Amygdala (tissue), 56 donors: ENCODE measurements around the gene UMODL1.
"Not testable (repeated sequence)": the region's sequence is repeated elsewhere in the genome, so short reads cannot be mapped to it uniquely, and the experiment has no call there.

ENCODE experiments used
- DNase-seq, 56 donors: peaks; one replicate each; lab custom pipeline; 2025; lab: John Stamatoyannopoulos, UW

Gene UMODL1

DNA sequence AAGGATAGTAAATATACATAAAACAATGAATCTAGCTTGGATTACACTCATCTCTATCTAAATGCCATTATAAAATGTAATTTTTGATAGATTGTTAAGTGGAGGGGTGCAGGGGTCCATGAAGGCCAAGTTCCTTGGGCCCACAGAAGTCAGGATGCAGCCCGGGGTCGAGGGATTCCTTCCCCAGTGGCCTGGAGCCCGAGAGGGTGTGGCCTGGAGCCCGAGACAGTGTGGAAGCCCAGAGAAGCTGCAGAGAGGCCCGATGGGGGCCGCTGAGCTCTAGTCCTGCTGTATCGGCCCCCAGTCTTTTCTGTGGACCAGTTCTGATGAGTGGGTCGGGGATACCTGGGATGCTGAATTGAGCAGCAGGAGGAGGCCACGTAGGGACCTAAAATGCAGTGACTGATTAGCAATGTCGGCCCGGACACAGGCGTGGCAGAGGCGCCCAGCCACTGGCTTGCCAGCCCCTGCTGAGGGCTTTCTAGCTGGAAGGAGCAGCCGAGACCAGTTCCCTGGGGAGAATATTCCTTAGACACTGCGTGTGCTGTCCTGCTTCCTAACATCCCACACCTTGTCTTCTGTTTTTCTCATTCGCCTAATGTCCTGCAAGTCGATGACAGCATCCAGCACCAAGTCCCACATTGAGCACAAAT lies 38.9 kb downstream of the UMODL1 start:
- no peak for DNase-seq

GRCh38 chr21:42110691-42111469 lies 39.8 kb downstream of the UMODL1 start:
- no peak for DNase-seq

DNA sequence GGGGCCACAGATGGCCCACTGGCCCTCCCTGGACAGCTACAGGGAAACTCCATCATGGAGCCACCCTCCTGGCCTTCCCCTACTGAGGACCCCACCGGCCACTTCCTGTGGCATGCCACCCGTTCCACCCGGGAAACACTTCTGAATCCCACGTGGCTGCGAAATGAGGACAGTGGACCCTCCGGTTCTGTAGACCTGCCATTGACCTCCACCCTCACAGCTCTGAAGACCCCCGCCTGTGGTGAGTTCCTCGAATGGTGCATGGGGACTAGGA lies 40.3 kb downstream of the UMODL1 start:
- DNase-seq, result no peak

DNA sequence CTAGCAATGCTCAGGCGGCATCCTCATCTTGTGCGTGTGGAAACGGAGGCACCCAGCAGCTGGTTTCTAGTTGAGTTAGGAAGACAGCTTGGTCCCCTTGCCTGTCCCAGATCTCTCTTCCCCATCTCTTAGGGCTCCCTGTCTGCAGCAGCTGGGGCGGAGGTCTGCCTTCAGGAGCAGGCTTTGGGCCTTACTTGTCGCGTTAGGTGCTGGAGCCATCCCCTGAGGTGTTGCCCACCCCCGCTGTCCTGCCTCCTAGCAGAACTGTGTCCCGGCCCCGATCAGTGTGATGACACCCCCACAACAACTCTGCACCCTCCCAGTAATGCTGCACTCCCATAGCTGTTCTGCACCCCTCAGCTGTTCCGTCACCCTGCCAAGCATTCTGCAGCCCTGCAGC lies 40.7 kb downstream of the UMODL1 start:
- no peak for DNase-seq

- DNase-seq, result no peak
These were observed 41.1 kb downstream of the UMODL1 start for GRCh38 chr21:42112238-42112637.

DNA sequence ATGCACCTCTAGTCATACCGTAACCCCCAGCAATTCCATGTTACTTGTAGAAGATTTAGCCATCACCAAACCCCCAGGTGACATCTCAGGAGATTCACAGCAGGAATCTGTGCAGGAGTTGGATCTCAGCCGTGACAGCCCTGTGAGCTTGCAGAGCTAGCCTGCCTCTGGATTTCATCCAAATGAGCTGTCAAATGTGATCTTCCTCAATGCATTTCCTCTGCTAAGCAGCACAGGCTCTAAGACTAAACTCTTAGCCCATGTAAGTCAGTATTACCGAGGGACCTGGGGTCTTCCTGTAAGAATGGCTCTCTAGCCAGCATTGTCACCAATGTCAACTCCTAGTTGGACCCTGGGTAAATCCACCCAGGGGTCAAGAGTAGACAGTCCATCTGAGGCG lies 41.7 kb downstream of the UMODL1 start:
- no peak for DNase-seq

DNA sequence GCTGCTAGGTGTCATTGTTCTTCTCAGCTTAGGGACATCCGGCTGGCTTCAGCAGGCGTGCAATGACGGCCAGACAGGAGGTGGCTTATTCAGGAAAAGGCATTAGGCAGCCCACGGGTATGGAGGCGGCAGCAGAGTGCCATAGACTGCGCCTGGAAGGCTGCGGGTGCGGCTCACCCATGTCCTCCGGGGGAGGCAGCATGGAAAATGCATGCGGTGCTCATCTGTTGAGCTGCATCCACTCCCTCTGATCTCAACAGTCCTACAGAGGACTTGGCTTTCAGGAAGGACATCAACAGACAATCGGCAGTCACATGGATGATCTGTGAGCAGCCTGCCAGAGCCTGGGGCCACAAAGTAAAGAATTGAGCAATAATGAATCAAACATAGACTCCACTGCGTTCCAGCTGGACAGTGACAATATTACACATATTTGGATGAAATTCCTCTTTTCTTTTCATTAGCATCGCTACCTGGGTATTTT lies 42.9 kb downstream of the UMODL1 start:
- peak in 1 of 56 donors; percentile 11 for DNase-seq

- no peak for DNase-seq
These were observed 43.5 kb downstream of the UMODL1 start for GRCh38 chr21:42114646-42115045.

DNA sequence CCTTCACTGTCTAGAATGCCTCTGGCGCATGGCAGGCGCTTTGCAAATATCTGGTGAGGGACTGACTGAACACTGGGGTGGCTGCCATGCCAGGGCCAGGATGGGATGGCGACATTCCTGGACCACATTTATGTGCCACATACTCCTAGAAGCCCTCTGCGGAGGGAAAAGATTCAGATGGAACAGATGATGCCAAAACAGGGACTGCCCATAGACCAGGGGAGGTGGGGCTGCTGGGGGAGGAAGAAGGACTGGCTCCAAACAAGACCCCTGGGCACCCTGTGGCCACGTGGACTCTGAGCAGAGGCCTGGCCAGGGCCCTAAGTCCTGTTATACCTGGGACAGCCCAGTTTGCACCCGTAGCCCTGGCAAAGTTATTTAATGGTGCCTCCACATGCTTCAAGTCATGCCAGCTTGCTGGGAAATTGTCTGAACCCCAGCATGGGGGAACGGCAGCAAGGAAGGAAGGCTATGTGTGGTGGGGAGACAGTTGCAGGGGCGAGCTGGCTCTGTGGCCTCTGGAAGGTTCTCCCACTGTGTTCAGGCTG lies 44.1 kb downstream of the UMODL1 start:
- no peak for DNase-seq

DNA sequence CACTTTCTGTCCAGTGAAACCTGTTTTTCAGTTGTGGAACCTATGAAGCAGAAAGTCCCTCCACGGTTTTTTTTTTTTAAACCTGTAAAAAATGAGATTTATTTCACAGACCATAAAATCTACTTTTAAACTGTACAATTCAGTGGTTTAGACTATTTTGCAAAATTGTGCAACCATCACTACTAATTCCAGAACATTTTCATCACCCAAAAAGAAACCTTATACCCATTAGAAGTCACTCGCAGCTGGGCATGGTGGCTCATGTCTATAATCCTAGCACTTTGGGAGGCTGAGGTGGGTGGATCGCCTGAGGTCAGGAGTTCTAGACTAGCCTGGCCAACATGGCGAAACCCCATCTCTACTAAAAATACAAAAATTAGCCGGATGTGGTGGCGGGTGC lies 45.4 kb downstream of the UMODL1 start:
- DNase-seq, result not testable (repeated sequence)

GRCh38 chr21:42117229-42117966 lies 46.3 kb downstream of the UMODL1 start:
- DNase-seq, result peak in 48 of 56 donors; percentile 11 to 91 (median 58)

- DNase-seq, result no peak
These were observed 47.1 kb downstream of the UMODL1 start for GRCh38 chr21:42117967-42118780.

DNA sequence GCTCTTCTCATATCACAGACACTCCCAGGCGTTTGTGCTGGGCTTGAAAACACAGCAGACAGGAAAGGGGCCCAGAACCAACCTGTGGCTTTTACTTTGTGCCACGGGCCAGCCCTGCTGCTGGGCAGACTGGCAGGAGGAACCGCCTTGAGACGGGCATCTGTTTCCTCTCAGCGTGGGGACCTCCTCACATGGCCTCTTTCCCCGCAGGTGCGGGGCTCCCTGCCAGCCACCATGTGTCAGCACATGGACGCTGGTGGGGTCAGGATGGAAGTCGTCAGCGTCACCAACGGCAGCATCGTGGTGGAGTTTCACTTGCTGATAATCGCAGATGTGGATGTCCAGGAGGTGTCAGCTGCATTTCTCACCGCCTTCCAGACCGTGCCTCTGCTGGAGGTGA lies 47.8 kb downstream of the UMODL1 start:
- DNase-seq, result peak in 4 of 56 donors; percentile 24 to 31 (median 26)

DNA sequence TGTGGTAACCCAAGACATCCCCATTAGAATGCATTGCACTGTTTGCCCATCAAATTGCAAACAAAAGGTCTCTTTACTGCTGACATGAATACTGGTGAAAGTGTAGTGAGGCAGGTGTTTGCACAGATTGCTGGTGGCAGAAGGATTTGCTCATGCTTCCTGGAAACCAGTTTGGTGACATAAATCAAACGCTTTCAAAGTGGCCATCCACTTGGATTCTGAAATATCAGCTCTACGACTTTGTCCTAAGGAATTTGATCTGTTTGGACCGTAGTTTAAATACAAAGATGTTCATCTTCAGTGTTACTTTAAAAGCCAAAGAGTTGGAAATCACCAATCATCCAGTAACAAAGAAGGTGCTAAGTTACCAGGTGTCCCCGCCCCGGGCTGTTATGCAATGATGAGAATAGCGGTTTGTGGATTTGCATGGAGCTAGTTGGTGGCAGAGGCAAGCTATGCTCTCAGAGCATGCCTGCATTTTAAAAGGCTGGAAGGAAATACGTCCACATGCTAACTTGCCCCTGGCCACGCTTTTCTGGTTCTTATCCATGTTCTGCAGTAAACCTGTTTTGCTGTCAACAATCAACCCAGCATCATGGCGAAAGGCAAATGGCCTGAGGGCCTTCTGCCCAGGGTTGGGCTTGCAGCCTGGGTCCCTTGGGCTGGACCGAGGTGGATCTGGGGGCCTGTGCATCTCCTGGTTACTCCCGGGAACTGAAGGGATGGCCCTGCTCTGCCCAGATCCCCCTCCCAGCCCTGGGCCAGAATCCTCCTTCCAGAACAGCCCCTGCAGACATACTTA lies 49.2 kb downstream of the UMODL1 start:
- no peak for DNase-seq

DNA sequence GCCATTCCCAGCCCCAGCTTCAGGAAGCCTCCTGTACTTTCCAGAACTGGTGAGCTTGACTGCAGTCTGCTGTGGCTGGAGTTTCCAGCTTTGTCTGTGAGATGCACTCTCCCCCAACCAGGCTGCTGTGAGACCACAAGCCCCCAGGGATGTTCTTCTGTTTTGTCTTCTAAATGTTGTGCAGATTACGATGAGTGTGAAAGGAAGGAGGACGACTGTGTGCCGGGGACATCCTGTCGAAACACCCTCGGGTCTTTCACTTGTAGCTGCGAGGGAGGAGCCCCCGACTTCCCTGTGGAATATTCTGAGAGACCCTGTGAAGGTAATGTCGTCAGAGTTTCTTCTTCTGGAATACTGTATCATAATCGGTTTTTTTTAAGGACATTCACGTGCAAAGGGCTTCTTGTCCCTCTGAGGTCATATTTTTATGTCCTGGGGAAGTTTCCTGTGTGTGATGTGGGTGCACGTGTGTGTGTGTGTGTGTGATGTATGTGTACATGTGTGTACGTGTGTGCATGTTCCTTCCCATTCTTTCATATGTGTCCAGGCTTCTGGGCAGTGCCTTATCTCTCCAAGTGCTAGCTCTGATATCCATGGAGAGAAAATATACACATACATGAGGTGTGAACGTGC lies 49.9 kb downstream of the UMODL1 start:
- DNase-seq, result no peak

- DNase-seq, result no peak
These were observed 50.7 kb downstream of the UMODL1 start for GRCh38 chr21:42121794-42122193.

DNA sequence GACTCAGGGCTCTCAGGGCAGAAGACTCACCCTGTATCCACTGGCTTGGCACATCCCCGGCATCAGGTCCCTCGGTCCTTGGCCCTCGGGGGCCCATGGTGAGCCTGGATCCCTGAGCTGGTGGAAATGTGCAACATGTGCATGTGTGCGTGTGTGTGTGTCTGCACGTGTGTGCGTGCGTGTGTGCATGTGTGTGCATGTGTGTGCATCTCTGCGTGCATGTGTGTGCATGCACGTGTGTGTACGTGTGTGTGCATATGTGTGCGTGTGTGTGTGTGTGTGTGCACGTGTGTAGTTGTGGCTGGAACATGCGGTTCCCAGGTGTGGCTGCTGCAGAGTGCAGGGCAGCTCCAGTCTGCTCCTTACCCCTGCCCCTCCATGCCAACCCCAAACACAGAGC lies 51.3 kb downstream of the UMODL1 start:
- DNase-seq, result no peak

DNA sequence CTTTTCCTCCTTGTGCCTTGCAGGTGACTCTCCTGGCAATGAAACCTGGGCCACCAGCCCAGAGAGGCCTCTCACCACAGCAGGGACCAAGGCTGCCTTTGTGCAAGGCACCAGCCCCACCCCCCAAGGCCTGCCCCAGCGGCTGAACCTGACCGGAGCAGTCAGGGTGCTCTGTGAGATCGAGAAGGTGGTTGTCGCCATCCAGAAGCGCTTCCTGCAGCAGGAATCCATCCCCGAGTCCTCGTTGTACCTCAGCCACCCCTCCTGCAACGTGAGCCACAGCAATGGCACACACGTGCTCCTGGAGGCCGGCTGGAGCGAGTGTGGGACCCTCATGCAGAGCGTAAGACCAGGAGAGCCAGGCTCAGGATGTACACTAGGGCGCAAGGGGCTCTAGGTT lies 51.7 kb downstream of the UMODL1 start:
- DNase-seq, result no peak
